ENCODE data around the gene ZNF791.
"Not testable (repeated sequence)": the region's sequence is repeated elsewhere in the genome, so short reads cannot be mapped to it uniquely, and the experiment has no call there.

ZNF791 gene

DNA sequence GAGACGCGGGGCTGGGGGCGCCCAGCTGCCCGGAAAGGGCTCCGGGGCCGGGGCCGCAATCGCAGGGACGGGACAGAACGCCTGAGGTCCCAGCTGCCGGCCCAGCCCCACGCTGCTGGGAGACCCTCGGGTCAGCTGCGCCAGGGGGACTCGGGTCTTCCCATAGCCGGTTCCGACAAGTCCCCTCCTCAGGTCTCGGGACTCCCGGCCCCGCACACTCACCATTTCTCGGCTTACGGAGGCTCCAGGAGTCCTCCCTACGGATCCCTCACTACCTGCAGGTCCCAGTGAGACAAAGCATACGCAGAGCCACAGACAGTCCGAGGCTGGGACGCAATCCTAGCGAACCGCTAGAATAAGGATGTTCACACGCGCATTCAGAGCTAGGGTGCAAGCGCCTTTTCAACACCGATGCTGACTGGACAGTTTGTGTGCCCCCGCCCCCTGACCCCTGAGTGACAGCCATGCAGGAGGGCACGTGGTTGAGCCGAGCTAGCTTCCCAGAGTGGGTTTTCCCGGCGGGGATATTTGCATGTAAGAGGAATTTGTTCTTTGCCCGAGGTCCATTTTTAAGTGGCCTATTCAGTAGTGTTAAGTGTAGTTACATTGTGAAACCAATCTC lies 13.7 kb upstream of the ZNF791 start:
- H3K9me3 ChIP-seq: no peaks in the 10 kb centered on the region
- TF ChIP-seq Cebpa-rat (IDR thresholded peaks at IDR 0.05): no peak
- H3K4me2 ChIP-seq: no peak overlapping the region
- no peaks in the 10 kb centered on the region for H4K20me1 ChIP-seq
- H3K27ac ChIP-seq: no peak overlapping the region
- no peaks in the 10 kb centered on the region for H3K4me1 ChIP-seq
- no peak overlapping the region for H3K9ac ChIP-seq
- H3K36me3 ChIP-seq: peaks cover 61% of the 10 kb centered on the region
- no peaks in the 10 kb centered on the region for H3K27me3 ChIP-seq
- no peak overlapping the region for H3K4me3 ChIP-seq

GRCh38 chr19:12597594-12597993 lies 13.1 kb upstream of the ZNF791 start:
- H3K9ac ChIP-seq: no peak overlapping the region
- no peak overlapping the region for H3K4me2 ChIP-seq
- H3K27ac ChIP-seq: no peak overlapping the region
- H3K9me3 ChIP-seq: no peaks in the 10 kb centered on the region
- H3K36me3 ChIP-seq: peaks cover 63% of the 10 kb centered on the region
- TF ChIP-seq Cebpa-rat (IDR thresholded peaks at IDR 0.05): no peak
- no peaks in the 10 kb centered on the region for H3K4me1 ChIP-seq
- no peak overlapping the region for H3K4me3 ChIP-seq
- no peaks in the 10 kb centered on the region for H3K27me3 ChIP-seq
- H4K20me1 ChIP-seq: 0 out of 2 replicates have a peak, but pooled peaks cover 1% of the 10 kb centered on the region

DNA sequence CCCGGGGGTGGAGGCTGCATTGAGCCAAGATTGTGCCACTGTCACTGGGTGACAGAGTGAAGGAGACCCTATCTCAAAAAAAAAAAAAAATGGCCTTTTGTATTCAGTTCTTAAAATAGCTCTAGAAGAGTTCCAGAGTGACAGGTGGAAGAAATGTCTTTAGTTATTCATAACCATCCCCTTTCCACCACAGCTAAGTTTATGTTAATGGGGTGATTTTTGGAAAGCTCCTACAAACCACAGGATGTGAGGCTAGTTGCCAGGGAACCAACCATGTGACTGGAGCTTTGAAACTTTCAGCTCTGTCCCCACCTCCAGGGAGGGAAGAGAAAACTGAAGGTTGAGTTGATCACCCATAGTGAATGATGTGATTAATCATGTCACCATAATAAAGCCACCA lies 7.0 kb upstream of the ZNF791 start:
- Histone ChIP-seq H3K9ac (no peak overlapping the region), H3K9me3 (no peaks in the 10 kb centered on the region), H3K4me3 (no peak overlapping the region), H3K27ac (no peak overlapping the region), H3K4me1 (peaks cover 12% of the 10 kb centered on the region), H3K36me3 (peaks cover 81% of the 10 kb centered on the region), H4K20me1 (0 out of 2 replicates have a peak, but pooled peaks cover 10% of the 10 kb centered on the region), H3K27me3 (no peaks in the 10 kb centered on the region), H3K4me2 (peak overlapping the region; percentile 44)
- TF ChIP-seq Cebpa-rat (IDR thresholded peaks at IDR 0.05): no peak

DNA sequence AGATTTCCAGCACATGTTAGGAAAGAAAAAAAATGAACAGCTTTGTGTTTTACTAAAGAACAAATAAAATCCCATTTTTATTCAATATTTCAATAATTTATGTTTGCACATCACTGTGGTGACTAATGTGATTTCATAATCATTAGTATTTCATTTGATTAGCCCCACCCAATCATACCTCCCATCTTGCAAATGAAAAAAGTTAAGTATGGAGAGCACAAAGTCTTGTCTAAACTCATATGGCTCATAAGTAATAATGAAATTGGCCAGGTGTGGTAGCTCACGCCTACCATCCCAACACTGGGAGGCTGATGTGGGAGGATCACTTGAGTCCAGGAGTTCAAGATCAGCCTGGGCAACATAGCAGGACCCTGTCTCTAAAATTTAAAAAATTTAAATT lies 3.9 kb upstream of the ZNF791 start:
- Histone ChIP-seq H3K4me3 (no peak overlapping the region), H3K27ac (no peak overlapping the region), H3K27me3 (no peaks in the 10 kb centered on the region), H3K9ac (no peak overlapping the region), H3K4me1 (peaks cover 28% of the 10 kb centered on the region), H3K9me3 (no peaks in the 10 kb centered on the region), H3K4me2 (no peak overlapping the region), H4K20me1 (peaks cover 20% of the 10 kb centered on the region), H3K36me3 (peaks cover 67% of the 10 kb centered on the region)
- TF ChIP-seq Cebpa-rat (IDR thresholded peaks at IDR 0.05): no peak

GRCh38 chr19:12607631-12608030 lies 3.1 kb upstream of the ZNF791 start:
- Histone ChIP-seq H3K27me3 (no peaks in the 10 kb centered on the region), H3K27ac (no peak overlapping the region), H3K9ac (no peak overlapping the region), H3K9me3 (no peaks in the 10 kb centered on the region), H3K4me3 (no peak overlapping the region), H3K4me2 (no peak overlapping the region), H3K4me1 (peaks cover 37% of the 10 kb centered on the region), H3K36me3 (peaks cover 60% of the 10 kb centered on the region), H4K20me1 (peaks cover 26% of the 10 kb centered on the region)
- TF ChIP-seq Cebpa-rat (IDR thresholded peaks at IDR 0.05): no peak

- H3K4me1 ChIP-seq: peaks cover 50% of the 10 kb centered on the region
- peaks cover 45% of the 10 kb centered on the region for H3K36me3 ChIP-seq
- H3K9me3 ChIP-seq: no peaks in the 10 kb centered on the region
- H3K27me3 ChIP-seq: no peaks in the 10 kb centered on the region
- peak overlapping the region; percentile 93 for H3K9ac ChIP-seq
- peak overlapping the region; percentile 99 for H3K4me3 ChIP-seq
- H4K20me1 ChIP-seq: peaks cover 55% of the 10 kb centered on the region
- peak overlapping the region; percentile 98 for H3K4me2 ChIP-seq
- no peak for TF ChIP-seq Cebpa-rat (IDR thresholded peaks at IDR 0.05)
- H3K27ac ChIP-seq: peak overlapping the region; percentile 90
Measured at GRCh38 chr19:12611361-12611699, 610 bp downstream of the ZNF791 start.

DNA sequence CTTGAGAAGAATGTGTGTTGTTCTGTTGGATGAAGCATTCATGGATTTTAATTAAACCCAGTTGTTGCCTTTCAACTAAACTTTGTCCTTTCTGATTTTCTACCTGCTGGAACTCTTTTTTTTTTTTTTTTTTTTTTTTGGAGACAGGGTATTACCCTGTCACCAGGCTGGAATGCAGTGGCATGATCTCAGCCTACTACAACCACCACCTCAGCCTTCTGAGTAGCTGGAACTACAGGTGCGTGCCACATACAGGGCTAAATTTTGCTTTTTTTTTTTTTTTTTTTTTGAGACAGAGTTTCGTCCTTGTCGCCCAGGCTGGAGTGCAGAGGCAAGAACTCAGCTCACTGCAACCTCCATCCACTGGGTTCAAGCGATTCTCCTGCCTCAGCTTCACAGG lies 6.9 kb downstream of the ZNF791 start:
- Histone ChIP-seq H3K27ac (no peak overlapping the region), H3K4me1 (peaks cover 29% of the 10 kb centered on the region), H3K4me3 (no peak overlapping the region), H3K9me3 (peaks cover 11% of the 10 kb centered on the region; the same call in 1 of the 2 replicates), H4K20me1 (peaks cover 92% of the 10 kb centered on the region), H3K9ac (no peak overlapping the region), H3K36me3 (peaks cover 56% of the 10 kb centered on the region), H3K27me3 (no peaks in the 10 kb centered on the region), H3K4me2 (no peak overlapping the region)
- TF ChIP-seq Cebpa-rat (IDR thresholded peaks at IDR 0.05): no peak

GRCh38 chr19:12621253-12622024 lies 10.7 kb downstream of the ZNF791 start:
- not testable (repeated sequence) for H3K27me3 ChIP-seq, H3K4me3 ChIP-seq, H3K9ac ChIP-seq, H3K27ac ChIP-seq, H3K4me1 ChIP-seq, H3K4me2 ChIP-seq
- Histone ChIP-seq H4K20me1 (peaks cover 57% of the 10 kb centered on the region), H3K9me3 (peaks cover 27% of the 10 kb centered on the region), H3K36me3 (peaks cover 73% of the 10 kb centered on the region)

GRCh38 chr19:12623361-12624031 lies 12.8 kb downstream of the ZNF791 start:
- no peaks in the 10 kb centered on the region for H3K27me3 ChIP-seq
- no peak overlapping the region for H3K4me3 ChIP-seq
- peaks cover 48% of the 10 kb centered on the region for H3K9me3 ChIP-seq
- H3K27ac ChIP-seq: no peak overlapping the region
- H3K4me2 ChIP-seq: no peak overlapping the region
- H3K4me1 ChIP-seq: no peaks in the 10 kb centered on the region; the same call in 1 of the 2 replicates
- no peak overlapping the region for H3K9ac ChIP-seq
- H3K36me3 ChIP-seq: peaks cover 81% of the 10 kb centered on the region
- TF ChIP-seq Cebpa-rat (IDR thresholded peaks at IDR 0.05): no peak
- H4K20me1 ChIP-seq: peaks cover 36% of the 10 kb centered on the region

DNA sequence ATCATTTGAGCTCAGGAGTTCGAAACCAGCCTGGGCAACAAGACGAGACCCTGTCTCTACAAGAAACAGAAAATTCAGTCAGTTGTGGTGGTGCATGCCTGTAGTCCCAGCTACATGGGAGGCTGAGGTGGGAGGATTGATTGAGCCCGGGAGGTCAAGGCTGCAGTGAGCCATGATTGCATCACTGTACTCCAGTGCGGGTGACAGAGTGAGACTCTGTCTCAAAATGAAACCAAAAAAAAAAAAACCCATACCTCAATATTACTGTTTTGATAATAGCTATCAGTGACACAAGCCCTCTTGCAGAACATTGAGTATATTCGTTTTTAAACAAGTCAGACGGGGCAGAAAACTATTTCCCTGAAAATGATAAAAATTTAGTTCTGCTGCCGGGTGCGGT lies 16.2 kb downstream of the ZNF791 start:
- H3K9ac ChIP-seq: no peak overlapping the region
- H3K4me1 ChIP-seq: no peaks in the 10 kb centered on the region
- peaks cover 55% of the 10 kb centered on the region for H3K9me3 ChIP-seq
- peaks cover 87% of the 10 kb centered on the region for H3K36me3 ChIP-seq
- H4K20me1 ChIP-seq: 0 out of 2 replicates have a peak, but pooled peaks cover 7% of the 10 kb centered on the region
- no peaks in the 10 kb centered on the region for H3K27me3 ChIP-seq
- H3K4me2 ChIP-seq: no peak overlapping the region
- H3K4me3 ChIP-seq: peak overlapping the region; percentile 30
- H3K27ac ChIP-seq: no peak overlapping the region
- TF ChIP-seq Cebpa-rat (IDR thresholded peaks at IDR 0.05): no peak

Data from BLaER1 (cell line).